ENCODE measurements around the gene CDH10. TPM values are rescaled to one million over a fixed set of nuclear protein-coding genes. Genes with fewer than 3 reads are reported as not detected.

Gene CDH10
- total RNA-seq, 1 donor from 2014 or later, result not detected

DNA sequence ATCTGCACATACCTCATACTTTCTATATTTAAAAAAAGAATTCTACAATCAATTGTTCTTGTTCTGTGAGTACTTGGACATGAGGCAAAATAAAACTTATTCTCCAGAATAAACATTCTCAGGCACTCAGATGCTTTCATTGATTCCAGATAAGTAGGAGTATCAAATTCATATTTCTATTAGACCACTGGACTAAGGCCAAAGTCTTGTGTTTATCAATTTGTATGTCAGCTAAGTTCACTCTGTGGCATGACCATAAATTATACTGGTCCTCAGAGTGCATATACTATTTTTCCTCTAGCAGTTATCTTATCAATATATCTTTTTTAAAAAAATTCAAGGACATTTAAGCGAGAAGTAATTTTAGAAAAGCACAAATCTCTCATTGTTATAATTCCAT is 28.2 kb downstream of the CDH10 start:
- Mint-ChIP-seq H3K36me3 (ENCODE audit: low read depth) (no peaks in the 10 kb centered on the region), H3K27ac (ENCODE audit: unreplicated experiment) (no peak overlapping the region), H3K4me3 (ENCODE audit: unreplicated experiment) (no peak overlapping the region), H3K4me1 (ENCODE audit: low read depth) (no peaks in the 10 kb centered on the region), H3K27me3 (ENCODE audit: low read depth) (peaks cover 3% of the 10 kb centered on the region), H3K9me3 (ENCODE audit: low read depth) (no peaks in the 10 kb centered on the region)
- no peak for TF ChIP-seq CTCF (IDR thresholded peaks at IDR 0.05)
- DNase-seq (ENCODE audit: low spot score), result no peak

GRCh38 chr5:24615159-24615558 is 29.6 kb downstream of the CDH10 start:
- Mint-ChIP-seq H3K4me3 (ENCODE audit: unreplicated experiment) (no peak overlapping the region), H3K4me1 (ENCODE audit: low read depth) (no peaks in the 10 kb centered on the region)

DNA sequence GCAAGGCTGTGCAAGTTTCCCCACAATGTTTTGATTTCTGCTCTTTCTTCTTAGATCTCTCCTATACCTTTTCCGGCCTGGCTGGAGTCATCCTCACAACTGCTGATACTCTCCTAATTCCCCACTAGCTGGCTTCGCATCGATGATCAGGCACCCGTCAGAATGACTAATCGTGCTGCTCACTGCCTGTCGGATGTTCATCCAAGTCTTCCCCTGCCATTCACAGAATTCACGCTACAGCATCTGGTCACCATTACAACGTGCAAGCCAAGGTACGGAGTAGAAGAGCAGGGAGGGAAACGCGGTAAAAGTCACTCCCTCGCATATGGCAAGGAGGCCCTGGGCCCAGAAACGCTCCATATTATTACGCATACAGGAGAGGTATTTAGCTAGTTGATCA is 35.1 kb downstream of the CDH10 start:
- DNase-seq (ENCODE audit: low spot score), result no peak
- H3K4me3 Mint-ChIP-seq (ENCODE audit: unreplicated experiment), result no peak overlapping the region

More at GRCh38 chr5:24615159-24615558, 29.6 kb downstream of the CDH10 start:
- H3K27ac Mint-ChIP-seq (ENCODE audit: unreplicated experiment), result no peak overlapping the region
- TF ChIP-seq CTCF (IDR thresholded peaks at IDR 0.05), result no peak
- H3K27me3 Mint-ChIP-seq (ENCODE audit: low read depth), result peaks cover 3% of the 10 kb centered on the region
- no peaks in the 10 kb centered on the region for H3K9me3 Mint-ChIP-seq (ENCODE audit: low read depth)
- no peaks in the 10 kb centered on the region for H3K36me3 Mint-ChIP-seq (ENCODE audit: low read depth)
- no peak for DNase-seq (ENCODE audit: low spot score)

GRCh38 chr5:24606971-24607370 is 37.8 kb downstream of the CDH10 start:
- H3K9me3 Mint-ChIP-seq (ENCODE audit: low read depth), result no peaks in the 10 kb centered on the region
- no peak for TF ChIP-seq CTCF (IDR thresholded peaks at IDR 0.05)
- no peak for DNase-seq (ENCODE audit: low spot score)
- no peak overlapping the region for H3K4me3 Mint-ChIP-seq (ENCODE audit: unreplicated experiment)
- H3K4me1 Mint-ChIP-seq (ENCODE audit: low read depth), result no peaks in the 10 kb centered on the region
- no peaks in the 10 kb centered on the region for H3K27me3 Mint-ChIP-seq (ENCODE audit: low read depth)
- no peaks in the 10 kb centered on the region for H3K36me3 Mint-ChIP-seq (ENCODE audit: low read depth)
- H3K27ac Mint-ChIP-seq (ENCODE audit: unreplicated experiment), result no peak overlapping the region

More for the DNA sequence above, 35.1 kb downstream of the CDH10 start:
- no peak for TF ChIP-seq CTCF (IDR thresholded peaks at IDR 0.05)
- Mint-ChIP-seq H3K4me1 (ENCODE audit: low read depth) (no peaks in the 10 kb centered on the region), H3K27ac (ENCODE audit: unreplicated experiment) (no peak overlapping the region), H3K9me3 (ENCODE audit: low read depth) (no peaks in the 10 kb centered on the region), H3K36me3 (ENCODE audit: low read depth) (no peaks in the 10 kb centered on the region), H3K27me3 (ENCODE audit: low read depth) (peaks cover under 1% of the 10 kb centered on the region)

DNA sequence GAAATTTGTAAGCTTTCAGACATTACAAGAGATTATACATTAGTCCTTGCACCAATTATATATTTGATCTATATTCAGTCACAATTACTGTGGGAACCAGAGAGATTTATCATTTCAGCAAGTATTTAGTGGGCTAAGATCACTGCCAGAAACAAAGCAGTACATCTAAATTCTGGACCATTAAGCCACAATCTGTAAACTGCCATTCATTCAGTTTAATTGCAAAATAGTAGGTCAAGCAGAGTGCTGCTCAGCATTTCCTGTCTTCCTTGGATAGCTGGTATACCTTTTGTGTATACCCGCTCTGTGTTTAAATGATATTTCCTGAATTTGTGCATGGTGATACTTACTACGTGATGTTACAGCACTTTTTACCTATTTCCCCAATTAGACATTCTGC is 42.6 kb downstream of the CDH10 start:
- H3K36me3 Mint-ChIP-seq (ENCODE audit: low read depth), result no peaks in the 10 kb centered on the region

More for the DNA sequence above, 42.6 kb downstream of the CDH10 start:
- no peak overlapping the region for H3K4me3 Mint-ChIP-seq (ENCODE audit: unreplicated experiment)
- no peak overlapping the region for H3K27ac Mint-ChIP-seq (ENCODE audit: unreplicated experiment)
- no peaks in the 10 kb centered on the region for H3K27me3 Mint-ChIP-seq (ENCODE audit: low read depth)
- no peaks in the 10 kb centered on the region for H3K4me1 Mint-ChIP-seq (ENCODE audit: low read depth)
- TF ChIP-seq CTCF (IDR thresholded peaks at IDR 0.05), result no peak
- H3K9me3 Mint-ChIP-seq (ENCODE audit: low read depth), result no peaks in the 10 kb centered on the region
- no peak for DNase-seq (ENCODE audit: low spot score)
